HK-2 (cell line): Measurements from ENCODE around the gene GTF2F2.

ENCODE experiments used
- DNase-seq: peaks from one replicate; pipeline ENCODE4 v3.0.0-alpha.2; 2018; ENCODE audit not compliant: unreplicated experiment

Gene GTF2F2

DNA sequence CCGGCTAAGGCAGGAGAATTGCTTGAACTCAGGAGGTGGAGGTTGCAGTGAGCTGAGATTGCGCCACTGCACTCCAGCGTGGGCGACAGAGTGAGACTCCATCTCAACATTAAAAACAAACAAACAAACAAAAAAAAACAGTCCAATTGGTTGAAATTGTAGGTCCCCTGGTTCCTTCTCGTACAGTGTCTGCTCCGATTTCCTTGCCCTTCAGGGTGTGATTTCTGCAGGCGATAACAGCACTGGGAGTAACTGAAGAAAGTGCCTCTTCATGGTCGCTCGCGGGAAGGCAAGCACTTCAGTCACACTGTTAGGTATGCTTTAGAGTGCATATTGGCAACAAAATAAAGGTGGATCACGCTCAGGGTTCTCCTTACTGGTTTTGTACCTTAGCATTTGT is 181.0 kb downstream of the GTF2F2 start:
- no peak for DNase-seq

DNA sequence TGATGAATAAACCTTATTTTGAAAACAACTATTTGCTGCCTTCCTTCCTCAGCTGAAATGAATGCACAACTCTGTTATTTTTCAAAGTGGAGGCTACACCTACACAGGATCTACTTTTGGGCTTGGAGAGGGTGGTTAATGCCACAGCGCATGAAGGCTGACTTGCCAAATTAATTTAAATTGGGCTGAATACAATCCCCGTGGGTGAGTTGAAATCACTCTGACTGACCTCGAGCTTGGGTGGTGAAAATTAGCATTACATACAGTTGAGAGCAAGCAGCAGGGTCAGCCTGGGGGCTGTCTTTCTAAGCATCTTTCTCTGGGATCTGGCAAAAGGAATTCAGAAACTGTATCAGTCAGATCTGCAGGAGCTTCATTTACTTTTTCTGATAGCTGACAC is 182.2 kb downstream of the GTF2F2 start:
- no peak for DNase-seq

DNA sequence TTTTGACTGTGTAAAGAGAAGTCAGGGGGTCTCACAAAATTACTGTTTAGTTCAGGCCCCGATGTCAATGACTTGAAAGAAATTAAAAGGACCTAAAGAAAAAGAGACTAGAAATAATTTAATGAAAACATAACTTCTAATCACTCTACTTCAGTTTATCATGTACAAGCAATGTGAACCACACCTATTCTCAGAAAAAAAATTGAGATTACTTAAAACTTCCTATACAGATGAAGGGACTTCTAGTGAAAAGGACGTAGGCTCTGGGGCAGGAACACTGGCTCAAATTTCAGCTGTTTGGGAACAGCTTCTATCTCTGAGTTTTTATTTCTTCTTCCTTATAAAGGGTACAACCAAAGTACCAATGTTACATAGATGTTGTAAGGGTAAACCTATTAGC is 182.7 kb downstream of the GTF2F2 start:
- no peak for DNase-seq

DNA sequence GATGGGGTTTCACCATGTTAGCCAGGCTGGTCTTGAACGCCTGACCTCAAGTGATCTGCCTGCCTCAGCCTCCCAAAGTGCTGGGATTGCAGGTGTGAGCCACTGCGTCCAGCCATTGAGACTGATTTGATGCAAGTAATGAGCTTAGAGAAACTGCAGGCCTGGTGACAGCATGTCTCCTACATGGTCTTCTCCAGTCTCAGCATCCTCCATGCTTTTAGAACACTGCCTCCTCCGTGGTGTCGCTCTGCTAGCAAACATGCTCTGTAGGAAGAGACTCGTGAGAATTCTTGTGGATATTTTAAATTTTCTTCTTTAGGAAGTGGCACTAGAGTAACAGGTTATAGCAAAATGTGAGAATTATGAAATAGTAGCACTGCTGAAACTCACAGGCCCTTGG is 183.6 kb downstream of the GTF2F2 start:
- DNase-seq, result no peak

DNA sequence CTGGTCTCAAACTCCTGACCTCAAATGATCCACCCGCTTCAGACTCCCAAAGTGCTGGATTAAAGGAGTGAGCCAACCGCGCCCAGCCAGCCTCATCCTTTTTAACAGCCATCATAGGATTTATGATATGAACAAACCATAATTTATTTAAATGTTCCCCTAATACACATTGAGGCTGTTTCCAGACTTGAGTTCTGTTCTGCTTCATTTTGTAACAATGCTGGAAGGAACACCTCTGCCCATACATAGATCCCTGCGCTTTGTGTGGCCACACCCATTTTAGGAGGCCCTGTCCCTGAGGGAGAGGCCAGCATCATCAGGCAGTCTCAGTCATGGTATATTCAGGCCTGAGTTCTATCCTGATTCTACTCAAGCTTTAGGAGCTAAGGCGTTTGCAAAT is 184.8 kb downstream of the GTF2F2 start:
- no peak for DNase-seq

DNA sequence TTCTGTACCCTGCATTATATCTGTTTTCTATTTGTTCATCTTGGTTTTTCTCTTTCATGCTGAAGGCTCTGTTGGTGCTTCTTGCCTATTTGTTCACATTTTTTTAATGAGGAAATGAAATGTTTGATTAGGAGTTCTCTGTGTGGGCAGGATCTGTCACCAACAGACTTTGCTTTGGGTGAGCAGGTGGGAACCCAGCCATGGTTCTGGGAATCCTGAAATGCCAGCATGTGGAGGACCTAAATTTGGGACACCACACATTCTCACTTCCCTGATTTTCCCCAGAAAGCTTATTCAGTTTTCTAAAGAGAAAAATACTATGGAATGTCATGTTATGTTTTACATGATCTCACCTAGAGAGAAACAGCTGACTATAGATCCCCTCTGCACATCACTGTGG is 186.7 kb downstream of the GTF2F2 start:
- no peak for DNase-seq

DNA sequence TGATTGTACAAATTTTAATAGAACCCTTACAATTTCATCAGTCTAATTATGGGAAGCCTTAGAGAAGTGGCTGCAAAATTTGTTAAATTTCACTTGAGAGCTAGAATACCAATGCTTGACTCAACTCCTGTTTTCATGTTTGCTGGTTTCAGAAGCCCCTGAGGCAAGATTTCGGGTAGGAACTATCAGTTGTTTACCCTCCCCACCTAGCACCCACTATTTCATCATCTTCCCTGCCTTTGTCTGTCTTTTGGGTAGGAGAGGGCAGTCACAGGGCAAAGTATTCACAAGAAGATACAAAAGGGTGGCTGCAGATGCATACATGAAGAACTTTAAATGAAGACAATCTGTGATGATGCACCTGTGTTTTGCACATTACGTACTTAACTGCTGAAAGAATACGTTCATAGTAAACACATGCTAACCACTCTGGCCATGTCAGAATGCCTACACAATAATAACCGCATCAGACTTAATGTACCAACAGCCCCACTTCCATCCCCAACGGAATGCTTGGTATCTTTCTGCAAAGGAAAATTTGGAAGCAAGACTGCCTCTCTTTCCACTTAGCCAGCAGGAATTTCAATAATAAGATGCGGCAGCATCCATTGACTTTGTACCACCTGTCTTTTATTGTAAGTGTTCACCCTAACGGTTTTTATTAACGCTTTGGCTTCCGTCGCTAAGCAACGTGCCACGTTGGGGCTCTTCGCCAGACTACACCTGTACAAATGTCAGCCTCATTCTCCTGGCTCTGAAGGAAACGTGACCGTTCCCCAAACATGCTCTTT is 190.2 kb downstream of the GTF2F2 start:
- DNase-seq, result no peak

DNA sequence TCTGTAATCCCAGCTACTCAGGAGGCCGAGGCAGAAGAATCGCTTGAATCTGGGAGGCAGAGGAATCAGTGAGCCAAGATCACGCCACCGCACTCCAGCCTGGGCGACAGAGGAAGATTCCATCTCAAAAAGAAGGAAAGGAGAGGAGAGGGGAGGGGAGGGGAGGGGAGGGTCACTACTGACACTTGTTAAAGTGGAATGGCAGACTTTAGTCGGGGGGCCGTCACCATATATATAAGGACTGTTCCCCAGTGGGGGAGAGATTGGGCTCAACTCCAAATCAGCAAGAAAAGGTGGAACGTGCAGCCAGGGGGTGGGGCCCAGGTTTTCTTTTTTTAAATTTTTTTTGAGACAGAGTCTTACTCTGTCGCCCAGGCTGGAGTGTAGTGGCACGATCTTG is 194.5 kb downstream of the GTF2F2 start:
- no peak for DNase-seq

DNA sequence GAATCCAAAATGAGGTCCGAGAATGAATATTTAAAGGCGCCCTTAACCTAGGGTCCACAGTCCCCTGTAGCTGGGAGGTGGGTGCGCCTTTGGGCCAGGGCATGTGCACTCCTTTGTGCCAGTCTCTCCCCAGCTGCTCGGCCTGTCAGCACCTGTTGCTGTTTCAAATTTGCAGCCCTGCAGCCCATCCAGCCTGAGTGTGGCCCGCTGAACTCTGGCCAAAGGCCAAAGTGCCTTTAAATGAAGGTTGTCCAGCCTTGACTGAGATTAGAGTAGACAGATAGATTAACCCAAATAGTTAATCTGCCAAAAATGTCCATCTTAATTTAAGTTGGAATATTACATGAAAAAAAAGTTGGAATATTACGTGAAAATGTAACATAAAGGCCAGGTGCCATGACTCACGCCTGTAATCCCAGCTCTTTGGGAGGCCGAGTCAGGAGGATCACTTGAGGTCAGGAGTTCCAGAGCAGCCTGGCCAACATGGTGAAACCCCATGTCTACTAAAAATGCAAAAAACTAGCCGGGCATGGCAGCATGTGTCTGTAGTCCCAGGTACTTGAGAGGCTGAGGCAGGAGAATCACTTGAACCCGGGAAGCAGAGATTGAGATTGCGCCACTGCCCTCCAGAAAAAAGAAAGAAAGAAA is 195.3 kb downstream of the GTF2F2 start:
- DNase-seq, result no peak

DNA sequence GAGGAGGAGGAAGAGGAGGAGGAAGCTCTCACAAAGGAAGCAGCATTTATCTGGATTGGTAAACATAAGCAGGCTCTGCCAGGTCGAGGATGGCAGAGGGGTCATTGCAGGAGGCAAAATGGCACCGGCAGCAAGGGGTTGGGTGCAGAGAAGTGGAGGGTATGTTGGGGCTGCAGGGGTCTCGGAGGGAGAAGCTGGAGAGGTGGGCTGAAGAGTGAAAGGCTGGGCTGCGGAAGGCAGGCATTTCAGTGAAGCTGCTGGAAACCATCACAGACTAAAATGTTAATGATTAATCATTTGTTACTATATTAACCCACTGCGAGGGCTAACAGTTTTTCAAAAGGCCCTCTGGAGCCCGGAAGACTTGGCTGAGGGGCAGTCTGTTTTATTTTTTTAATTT is 196.0 kb downstream of the GTF2F2 start:
- no peak for DNase-seq

DNA sequence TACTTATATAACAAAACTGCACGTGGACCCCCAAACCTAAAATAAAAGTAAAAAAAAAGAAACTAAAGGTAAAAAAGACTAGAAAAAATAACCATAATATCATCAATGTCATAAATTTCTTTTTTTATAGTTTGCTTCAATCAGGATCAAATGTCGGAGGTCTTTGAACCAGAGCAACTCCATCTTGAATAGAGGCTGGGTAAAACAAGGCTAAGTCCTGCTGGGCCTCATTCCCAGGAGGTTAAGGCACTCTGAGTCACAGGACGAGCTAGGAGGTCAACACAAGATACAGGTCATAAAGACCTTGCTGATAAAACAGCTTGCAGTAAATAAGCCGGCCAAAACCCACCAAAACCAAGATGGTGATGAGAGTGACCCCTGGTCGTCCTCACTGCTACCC is 196.7 kb downstream of the GTF2F2 start:
- no peak for DNase-seq

DNA sequence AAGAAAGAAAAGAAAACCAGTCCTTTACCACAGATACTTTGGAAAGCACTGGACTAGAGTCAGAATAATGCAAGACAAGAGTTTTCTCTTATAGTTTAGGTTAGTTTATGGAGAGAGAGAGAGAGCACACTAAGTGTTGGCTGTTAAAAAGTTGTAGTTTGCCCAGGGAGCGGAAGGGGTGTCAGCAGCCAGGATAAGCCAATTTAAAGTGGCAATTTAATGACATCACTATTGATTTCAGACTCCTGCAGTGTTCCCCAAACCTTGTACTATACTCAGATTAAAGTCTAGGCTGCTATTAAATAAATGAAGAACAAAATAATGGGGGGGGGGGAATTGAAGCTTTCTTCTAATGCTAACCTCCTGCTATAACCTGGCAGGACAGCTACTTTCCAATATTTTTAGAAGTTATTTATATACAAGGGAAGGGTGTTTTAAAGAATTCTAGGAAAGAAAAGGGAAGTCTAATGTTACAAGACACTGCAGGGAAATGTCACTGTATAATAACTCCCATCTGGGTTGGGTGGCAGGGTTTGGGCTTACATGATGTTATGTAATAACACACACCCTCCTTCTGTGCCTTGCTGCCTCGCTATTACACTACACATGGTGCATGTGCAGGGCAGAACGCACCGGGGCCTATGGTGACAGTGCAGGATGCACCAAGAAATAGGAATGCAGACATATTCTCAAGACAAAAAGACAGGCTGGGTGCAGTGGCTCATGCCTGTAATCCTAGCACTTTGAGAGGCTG is 200.7 kb downstream of the GTF2F2 start:
- no peak for DNase-seq

DNA sequence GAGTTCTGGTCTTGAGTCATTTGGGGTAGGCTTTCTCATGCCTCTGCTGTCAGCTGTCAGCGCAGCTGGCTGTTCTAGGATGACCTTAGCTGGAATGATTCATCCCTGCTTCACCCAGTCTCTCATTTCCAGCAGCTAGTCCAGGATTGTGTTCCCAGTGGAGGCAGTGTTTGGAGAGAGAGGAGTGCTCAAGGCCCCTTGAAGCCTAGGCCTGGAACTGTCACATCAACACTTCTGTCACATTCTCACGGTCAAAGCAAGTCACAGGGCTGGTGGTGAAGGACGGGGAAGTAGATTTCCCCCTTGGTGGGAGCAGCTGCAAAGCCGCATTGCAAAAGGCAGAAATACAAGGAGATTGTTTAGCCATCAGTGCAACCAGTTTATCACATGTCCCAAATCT is 205.5 kb downstream of the GTF2F2 start:
- DNase-seq, result no peak

DNA sequence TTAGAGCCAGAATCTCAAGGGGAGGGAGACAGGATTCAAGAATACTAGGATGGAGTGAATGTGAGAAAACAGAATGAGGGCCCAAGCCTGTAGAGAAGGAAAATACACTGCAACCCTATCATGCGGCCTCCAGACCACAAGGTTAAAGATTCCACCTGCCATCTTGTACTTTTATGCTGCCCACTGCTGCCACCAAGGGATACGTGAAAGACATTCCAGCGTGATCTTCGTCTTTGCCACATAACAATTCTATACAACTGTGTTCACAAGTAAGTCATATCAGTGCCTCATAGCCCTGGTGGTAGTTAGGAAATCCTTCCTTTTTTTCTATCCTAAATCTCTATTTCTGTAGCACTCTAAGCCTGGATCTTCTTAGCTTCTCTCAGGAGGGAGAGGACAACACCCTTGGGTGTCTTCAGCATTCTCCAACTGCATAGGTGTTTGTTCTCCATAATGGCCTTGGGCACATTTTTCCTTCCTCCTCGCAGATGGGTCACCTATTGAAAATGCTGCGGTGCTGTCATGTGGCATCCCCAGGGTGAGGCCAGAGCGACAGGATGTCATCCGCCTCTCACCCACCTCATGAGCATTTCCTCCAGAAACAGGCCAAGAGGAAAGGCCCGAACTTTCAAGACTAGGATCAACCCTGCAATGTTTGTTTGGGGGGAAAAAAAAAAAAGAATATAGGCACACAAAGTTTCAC is 207.1 kb downstream of the GTF2F2 start:
- DNase-seq, result no peak

DNA sequence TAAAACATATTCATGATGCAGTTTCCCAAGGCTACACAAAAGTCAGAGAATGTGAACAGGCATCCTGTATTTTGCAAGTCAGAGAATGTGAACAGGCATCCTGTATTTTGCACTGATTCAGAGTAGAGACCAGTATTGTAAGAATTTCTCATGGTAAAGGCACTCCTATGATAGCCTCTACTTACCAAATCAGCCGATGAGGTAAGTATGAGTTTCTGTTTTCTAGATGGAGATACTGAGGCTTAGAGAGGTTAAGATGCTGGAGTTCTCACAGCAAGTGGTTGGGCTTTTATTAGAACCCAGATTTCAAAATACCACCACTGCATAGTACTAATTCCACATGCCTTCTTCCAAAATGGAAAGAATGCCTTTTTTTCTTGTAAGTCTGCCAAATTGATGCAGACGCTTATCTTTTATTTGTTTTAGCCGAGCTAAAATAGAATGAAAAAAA is 208.4 kb downstream of the GTF2F2 start:
- no peak for DNase-seq

DNA sequence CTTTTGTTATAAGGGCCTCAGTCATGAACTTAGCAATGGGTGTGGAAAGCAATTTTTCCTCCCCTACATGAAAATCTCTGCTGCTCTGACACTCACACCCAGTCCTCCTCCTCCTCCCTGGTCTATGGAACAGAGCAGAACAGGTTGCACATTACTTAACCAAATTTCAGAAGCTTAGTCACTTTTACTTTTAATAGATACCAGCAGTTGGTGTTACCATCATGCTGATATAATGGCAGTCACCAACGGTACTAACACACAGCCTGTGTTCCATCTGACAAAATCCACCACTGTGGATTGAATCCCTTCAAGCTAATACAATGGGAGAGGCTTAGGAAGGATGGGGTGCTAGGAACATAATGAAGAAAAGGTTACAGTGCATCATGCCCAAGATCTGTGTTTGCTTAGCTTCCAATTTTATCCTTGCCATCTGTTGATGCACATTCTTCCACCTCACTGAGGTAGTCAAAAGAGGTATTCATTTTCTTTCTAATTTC is 210.9 kb downstream of the GTF2F2 start:
- no peak for DNase-seq

DNA sequence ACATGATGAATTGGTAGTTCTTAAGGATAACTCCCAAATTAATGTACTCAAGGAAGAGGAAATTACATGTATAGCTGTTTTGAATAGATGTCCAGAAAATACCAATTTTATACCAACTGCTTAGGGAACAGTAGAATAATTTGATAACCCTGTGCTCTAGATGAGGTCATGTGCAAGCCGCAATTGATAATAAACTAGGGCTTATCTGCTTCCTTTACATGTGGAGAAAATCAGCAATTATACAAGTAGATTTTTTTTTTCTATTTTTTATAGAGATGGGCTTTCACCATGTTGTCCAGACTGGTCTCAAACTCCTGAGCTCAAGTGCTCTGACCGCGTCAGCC is 211.4 kb downstream of the GTF2F2 start:
- DNase-seq, result no peak

DNA sequence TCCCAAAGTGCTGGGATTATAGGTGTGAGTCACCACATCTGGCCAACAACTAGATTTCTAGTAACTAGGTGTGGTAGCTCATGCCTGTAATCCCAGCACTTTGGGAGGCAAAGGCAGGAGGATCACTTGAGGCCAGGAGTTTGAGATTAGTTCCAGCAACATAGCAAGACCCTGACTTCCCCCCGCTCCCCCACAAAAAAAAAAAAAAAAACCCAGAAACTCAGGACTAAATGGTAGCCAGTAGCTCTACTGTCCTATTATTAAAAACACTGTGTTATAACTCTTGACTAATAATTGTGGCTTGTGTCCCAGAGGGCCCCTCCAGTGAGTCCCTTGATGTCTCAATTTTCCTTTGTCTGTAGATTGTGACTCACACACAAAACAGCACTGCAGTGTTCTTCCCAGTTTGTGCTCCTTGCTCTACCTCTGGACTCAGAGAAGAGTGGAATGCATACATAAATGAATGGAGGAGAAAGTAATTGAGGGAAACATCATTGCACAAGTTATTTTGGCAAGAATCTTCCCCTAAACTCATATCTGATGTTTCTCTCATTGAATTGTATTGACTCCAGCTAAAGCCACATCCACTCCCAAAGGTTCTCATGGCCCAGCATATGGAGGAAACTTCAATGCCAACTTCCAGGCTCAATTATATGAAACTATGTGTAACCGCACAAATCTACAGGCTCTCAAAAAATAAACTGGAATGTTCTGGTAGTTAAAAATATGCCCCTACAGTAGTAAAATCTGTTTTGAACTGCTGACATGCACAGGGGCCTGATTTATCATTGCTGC is 211.9 kb downstream of the GTF2F2 start:
- DNase-seq, result no peak

DNA sequence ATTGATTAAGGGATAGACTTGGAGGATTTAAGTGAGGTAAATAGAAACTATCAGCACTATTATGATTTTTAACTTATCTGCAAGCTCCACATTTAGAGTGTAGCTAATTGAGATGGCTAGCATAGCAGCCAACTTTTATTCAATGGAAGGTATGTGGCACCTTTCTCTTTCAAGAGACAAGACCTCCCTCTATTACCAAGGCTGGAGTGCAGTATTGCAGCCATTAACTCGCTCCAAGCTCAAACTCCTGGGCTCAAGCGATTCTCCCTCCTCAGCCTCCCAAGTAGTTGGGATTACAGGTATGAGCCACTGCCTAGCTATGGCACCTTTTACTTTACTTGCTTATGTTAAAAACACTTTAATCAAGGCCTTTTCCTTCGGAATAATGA is 212.5 kb downstream of the GTF2F2 start:
- DNase-seq, result no peak

DNA sequence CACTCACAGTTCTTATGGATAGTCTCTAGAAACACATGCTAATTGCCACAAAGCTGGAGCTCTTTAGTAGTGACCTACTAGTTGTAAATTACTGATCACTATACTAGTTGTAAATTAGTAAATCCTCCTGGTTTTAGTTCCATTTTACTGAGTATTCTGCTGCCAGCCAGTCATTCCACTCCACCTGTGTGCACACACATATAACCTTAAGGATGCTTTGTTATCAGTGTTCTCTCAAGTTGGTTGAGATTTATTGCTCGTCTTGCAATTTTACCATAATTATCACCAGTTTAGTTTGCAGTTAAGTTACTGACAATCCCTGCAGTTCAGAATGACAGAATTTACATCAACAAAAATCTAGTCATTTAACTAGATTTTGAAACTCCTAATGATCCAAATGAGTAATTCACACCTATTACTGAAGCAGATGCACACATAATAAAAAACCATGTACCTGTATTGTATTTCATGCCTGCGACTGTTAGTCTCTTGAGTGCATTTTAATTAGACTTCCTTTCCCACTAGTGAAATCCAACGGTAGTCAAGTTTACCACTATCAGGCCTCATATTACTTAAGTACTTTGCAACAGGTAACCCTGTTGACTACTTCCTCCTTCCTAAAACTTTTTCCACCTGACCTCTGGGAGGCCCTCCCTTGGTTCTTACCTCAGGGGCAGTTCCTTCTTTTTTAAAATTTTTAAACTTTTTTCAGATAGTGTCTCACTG is 213.1 kb downstream of the GTF2F2 start:
- no peak for DNase-seq
